Activated CD4-positive, alpha-beta T cell treated with anti-CD3 and anti-CD28 coated beads, Interleukin-2, amount 10 ng/mL, durations not matched to agents 24 days and 14 days (primary cell): ENCODE measurements around the gene DOK1. TPM values are rescaled to one million over a fixed set of nuclear protein-coding genes. Genes with fewer than 3 reads are reported as not detected.

Source experiments
- DNase-seq: peaks from one replicate; pipeline ENCODE4 v3.0.0; 2022
- H3K27ac Mint-ChIP-seq: one replicate; pipeline ENCODE4 v1.8.0; 2022; ENCODE audit warnings: mild to moderate bottlenecking, mixed read lengths
- H3K27me3 Mint-ChIP-seq: one replicate; pipeline ENCODE4 v1.8.0; 2022; ENCODE audit warnings: mixed read lengths
- H3K36me3 Mint-ChIP-seq: one replicate; pipeline ENCODE4 v1.8.0; 2022; ENCODE audit warnings: low read depth, mild to moderate bottlenecking, mixed read lengths
- H3K4me1 Mint-ChIP-seq: one replicate; pipeline ENCODE4 v1.8.0; 2021; ENCODE audit warnings: mixed read lengths
- H3K4me3 Mint-ChIP-seq: one replicate; pipeline ENCODE4 v1.8.0; 2022; ENCODE audit warnings: mild to moderate bottlenecking, moderate library complexity, mixed read lengths
- H3K9me3 Mint-ChIP-seq: one replicate; pipeline ENCODE4 v1.8.0; 2021; ENCODE audit warnings: mixed read lengths
- intact Hi-C: fragments of 100-400 bp; cut with micrococcal nuclease; formaldehyde crosslinking; loops from one replicate; pipeline ENCODE4 v1.15.1; 2023
- total RNA-seq: library from RNA; stranded (reverse); gene quantifications from 2 replicates; pipeline ENCODE4 v1.2.3, GENCODE V29; 2022

Gene DOK1
- total RNA-seq, 1 donor from 2014 or later = 34.2 TPM

- Mint-ChIP-seq H3K27ac (peak overlapping the region; percentile 35), H3K4me3 (peak overlapping the region; percentile 82), H3K4me1 (peaks cover 27% of the 10 kb centered on the region), H3K9me3 (no peaks in the 10 kb centered on the region), H3K36me3 (no peaks in the 10 kb centered on the region), H3K27me3 (peaks cover 38% of the 10 kb centered on the region)
- intact Hi-C loops = no loop called here
- no peak for DNase-seq
These were observed 6.1 kb upstream of the DOK1 start for GRCh38 chr2:74548285-74548899.

- Mint-ChIP-seq H3K9me3 (no peaks in the 10 kb centered on the region), H3K27ac (peak overlapping the region; percentile 63), H3K36me3 (no peaks in the 10 kb centered on the region), H3K4me1 (peaks cover 29% of the 10 kb centered on the region), H3K27me3 (peaks cover 37% of the 10 kb centered on the region), H3K4me3 (peak overlapping the region; percentile 77)
- intact Hi-C loops = loop anchor here (1.0 kb wide), 2 partner anchors 19 to 38 kb away; no protein-coding TSS in a partner anchor
- peak; percentile 83 for DNase-seq
These were observed 5.4 kb upstream of the DOK1 start for GRCh38 chr2:74548900-74549826.

- Mint-ChIP-seq H3K9me3 (no peaks in the 10 kb centered on the region), H3K27me3 (peaks cover 33% of the 10 kb centered on the region), H3K36me3 (peaks cover 3% of the 10 kb centered on the region), H3K4me1 (peaks cover 29% of the 10 kb centered on the region), H3K27ac (no peak overlapping the region), H3K4me3 (peak overlapping the region; percentile 77)
- no peak for DNase-seq
- intact Hi-C loops = no loop called here
These were observed 4.3 kb upstream of the DOK1 start for GRCh38 chr2:74550231-74550630.

- H3K9me3 Mint-ChIP-seq = no peaks in the 10 kb centered on the region
- peaks cover 5% of the 10 kb centered on the region for H3K36me3 Mint-ChIP-seq
- no peak overlapping the region for H3K27ac Mint-ChIP-seq
- intact Hi-C loops = no loop called here
- H3K4me1 Mint-ChIP-seq = peaks cover 34% of the 10 kb centered on the region
- peaks cover 22% of the 10 kb centered on the region for H3K27me3 Mint-ChIP-seq
- H3K4me3 Mint-ChIP-seq = no peak overlapping the region
- DNase-seq = no peak
These were observed 3.0 kb upstream of the DOK1 start for GRCh38 chr2:74551530-74551929.

GRCh38 chr2:74551942-74552913 is 2.3 kb upstream of the DOK1 start:
- Mint-ChIP-seq H3K27me3 (peaks cover 20% of the 10 kb centered on the region), H3K27ac (peak overlapping the region; percentile 56), H3K9me3 (no peaks in the 10 kb centered on the region), H3K4me3 (peak overlapping the region; percentile 32), H3K36me3 (peaks cover 11% of the 10 kb centered on the region), H3K4me1 (peaks cover 40% of the 10 kb centered on the region)
- intact Hi-C loops = no loop called here
- DNase-seq = no peak

- intact Hi-C loops = no loop called here
These were observed 1.4 kb upstream of the DOK1 start for GRCh38 chr2:74552914-74553811.

GRCh38 chr2:74554820-74555531 is 456 bp downstream of the DOK1 start:
- Mint-ChIP-seq H3K4me1 (peaks cover 35% of the 10 kb centered on the region), H3K4me3 (peak overlapping the region; percentile 96), H3K9me3 (no peaks in the 10 kb centered on the region), H3K27ac (peak overlapping the region; percentile 95), H3K27me3 (peaks cover 5% of the 10 kb centered on the region), H3K36me3 (peaks cover 14% of the 10 kb centered on the region)
- DNase-seq = peak; percentile 85
- intact Hi-C loops = loop anchor here (1.0 kb wide), 4 partner anchors 16 to 32 kb away; partner anchors contain the start of genes AUP1 and HTRA2

More at GRCh38 chr2:74552914-74553811, 1.4 kb upstream of the DOK1 start:
- peak overlapping the region; percentile 72 for H3K4me3 Mint-ChIP-seq
- H3K36me3 Mint-ChIP-seq = peaks cover 14% of the 10 kb centered on the region
- DNase-seq = peak; percentile 63
- H3K27me3 Mint-ChIP-seq = peaks cover 13% of the 10 kb centered on the region
- peaks cover 39% of the 10 kb centered on the region for H3K4me1 Mint-ChIP-seq
- peak overlapping the region; percentile 87 for H3K27ac Mint-ChIP-seq
- H3K9me3 Mint-ChIP-seq = no peaks in the 10 kb centered on the region

GRCh38 chr2:74555610-74556103 is 1.1 kb downstream of the DOK1 start:
- Mint-ChIP-seq H3K4me1 (peaks cover 36% of the 10 kb centered on the region), H3K36me3 (peaks cover 14% of the 10 kb centered on the region), H3K4me3 (peak overlapping the region; percentile 96), H3K9me3 (no peaks in the 10 kb centered on the region), H3K27ac (peak overlapping the region; percentile 95), H3K27me3 (no peaks in the 10 kb centered on the region)
- intact Hi-C loops = loop anchor here (1.0 kb wide), 2 partner anchors 28 to 32 kb away; no protein-coding TSS in a partner anchor
- no peak for DNase-seq

GRCh38 chr2:74556159-74556558 is 1.6 kb downstream of the DOK1 start:
- Mint-ChIP-seq H3K27me3 (no peaks in the 10 kb centered on the region), H3K27ac (no peak overlapping the region), H3K4me3 (peak overlapping the region; percentile 96), H3K4me1 (peaks cover 37% of the 10 kb centered on the region), H3K9me3 (no peaks in the 10 kb centered on the region), H3K36me3 (peaks cover 14% of the 10 kb centered on the region)
- DNase-seq = no peak
- intact Hi-C loops = no loop called here

- no peaks in the 10 kb centered on the region for H3K9me3 Mint-ChIP-seq
- peaks cover 14% of the 10 kb centered on the region for H3K36me3 Mint-ChIP-seq
- DNase-seq = no peak
- intact Hi-C loops = loop anchor here (1.0 kb wide), 1 partner anchor 9 kb away; no protein-coding TSS in a partner anchor
- peak overlapping the region; percentile 96 for H3K4me3 Mint-ChIP-seq
- H3K27me3 Mint-ChIP-seq = no peaks in the 10 kb centered on the region
- H3K4me1 Mint-ChIP-seq = peaks cover 44% of the 10 kb centered on the region
- H3K27ac Mint-ChIP-seq = no peak overlapping the region
These were observed 2.4 kb downstream of the DOK1 start for GRCh38 chr2:74556831-74557370.

GRCh38 chr2:74558284-74559230 is 4.0 kb downstream of the DOK1 start:
- Mint-ChIP-seq H3K4me1 (peaks cover 48% of the 10 kb centered on the region), H3K27ac (no peak overlapping the region), H3K9me3 (no peaks in the 10 kb centered on the region), H3K27me3 (no peaks in the 10 kb centered on the region), H3K4me3 (no peak overlapping the region), H3K36me3 (peaks cover 14% of the 10 kb centered on the region)
- intact Hi-C loops = no loop called here
- no peak for DNase-seq
